GM19240 (cell line): Measurements from ENCODE around the gene DCST2.
A peak's percentile ranks its signal among the peaks of the same experiment; 100 is the strongest.

Experiments
- DNase-seq: peaks from one replicate; pipeline ENCODE4 v3.0.0; 2011; ENCODE audit warnings: low spot score; ENCODE audit not compliant: insufficient read length

The DCST2 gene

GRCh38 chr1:155026588-155026987, 7.0 kb downstream of the DCST2 start:
- no peak for DNase-seq

GRCh38 chr1:155026154-155026553, 7.4 kb downstream of the DCST2 start:
- DNase-seq: no peak

- no peak for DNase-seq
Measured at GRCh38 chr1:155024315-155024714, 9.3 kb downstream of the DCST2 start.

- DNase-seq: no peak
Measured at GRCh38 chr1:155023627-155024026, 10.0 kb downstream of the DCST2 start.

GRCh38 chr1:155022927-155023236, 10.7 kb downstream of the DCST2 start:
- no peak for DNase-seq

- no peak for DNase-seq
Measured at GRCh38 chr1:155022136-155022926, 11.2 kb downstream of the DCST2 start.

GRCh38 chr1:155019377-155020245, 14.0 kb downstream of the DCST2 start:
- no peak for DNase-seq

- no peak for DNase-seq
Measured at GRCh38 chr1:155018617-155019348, 14.8 kb downstream of the DCST2 start.

GRCh38 chr1:155017946-155018316, 15.7 kb downstream of the DCST2 start:
- DNase-seq: no peak

- peak; percentile 83 for DNase-seq
Measured at GRCh38 chr1:155017041-155017945, 16.3 kb downstream of the DCST2 start.

- no peak for DNase-seq
Measured at GRCh38 chr1:155016231-155016831, 17.2 kb downstream of the DCST2 start.

GRCh38 chr1:155015527-155016230, 17.9 kb downstream of the DCST2 start:
- no peak for DNase-seq

GRCh38 chr1:155014709-155015508, 18.7 kb downstream of the DCST2 start:
- DNase-seq: no peak

- DNase-seq: no peak
Measured at GRCh38 chr1:155013632-155014031, 19.9 kb downstream of the DCST2 start.

GRCh38 chr1:155012776-155013602, 20.6 kb downstream of the DCST2 start:
- DNase-seq: no peak

- DNase-seq: no peak
Measured at GRCh38 chr1:155012026-155012546, 21.5 kb downstream of the DCST2 start.

GRCh38 chr1:155011437-155012025, 22.1 kb downstream of the DCST2 start:
- no peak for DNase-seq

GRCh38 chr1:155011004-155011416, 22.6 kb downstream of the DCST2 start:
- DNase-seq: no peak
